ENCODE results near the gene BLTP3B.
A peak's percentile ranks its signal among the peaks of the same experiment; 100 is the strongest.
"Not testable (repeated sequence)": the region's sequence is repeated elsewhere in the genome, so short reads cannot be mapped to it uniquely, and the experiment has no call there.

The BLTP3B gene

GRCh38 chr12:100142851-100143559 is at the start of gene BLTP3B:
BLTP3B (minus strand) TSS chr12:100142874; CDS start chr12:100142635, 239 bp downstream.
- DNase-seq (ENCODE audit: low read depth) = peak; percentile 76

- DNase-seq (ENCODE audit: low read depth) = no peak
Observed at GRCh38 chr12:100189636-100190394, 47.1 kb upstream of the BLTP3B start.

GRCh38 chr12:100188888-100189635 is 46.4 kb upstream of the BLTP3B start:
- DNase-seq (ENCODE audit: low read depth) = not testable (repeated sequence)

- DNase-seq (ENCODE audit: low read depth) = no peak
Observed at GRCh38 chr12:100187857-100188519, 45.3 kb upstream of the BLTP3B start.

GRCh38 chr12:100187068-100187467 is 44.4 kb upstream of the BLTP3B start:
- DNase-seq (ENCODE audit: low read depth) = no peak

GRCh38 chr12:100186071-100186470 is 43.4 kb upstream of the BLTP3B start:
- no peak for DNase-seq (ENCODE audit: low read depth)

- DNase-seq (ENCODE audit: low read depth) = no peak
Observed at GRCh38 chr12:100185361-100185894, 42.8 kb upstream of the BLTP3B start.

GRCh38 chr12:100184549-100185145 is 42.0 kb upstream of the BLTP3B start:
- no peak for DNase-seq (ENCODE audit: low read depth)

- no peak for DNase-seq (ENCODE audit: low read depth)
Observed at GRCh38 chr12:100179252-100179651, 36.6 kb upstream of the BLTP3B start.

GRCh38 chr12:100176493-100176892 is 33.8 kb upstream of the BLTP3B start:
- DNase-seq (ENCODE audit: low read depth) = not testable (repeated sequence)

GRCh38 chr12:100174495-100174894 is 31.8 kb upstream of the BLTP3B start:
- no peak for DNase-seq (ENCODE audit: low read depth)

- DNase-seq (ENCODE audit: low read depth) = no peak
Observed at GRCh38 chr12:100173111-100173510, 30.4 kb upstream of the BLTP3B start.

- peak; percentile 26 for DNase-seq (ENCODE audit: low read depth)
Observed at GRCh38 chr12:100171248-100171647, 28.6 kb upstream of the BLTP3B start.

GRCh38 chr12:100170313-100170858 is 27.7 kb upstream of the BLTP3B start:
- no peak for DNase-seq (ENCODE audit: low read depth)

- no peak for DNase-seq (ENCODE audit: low read depth)
Observed at GRCh38 chr12:100169345-100169744, 26.7 kb upstream of the BLTP3B start.

GRCh38 chr12:100168562-100168961 is 25.9 kb upstream of the BLTP3B start:
- DNase-seq (ENCODE audit: low read depth) = no peak

GRCh38 chr12:100166232-100166631 is 23.6 kb upstream of the BLTP3B start:
- no peak for DNase-seq (ENCODE audit: low read depth)

- no peak for DNase-seq (ENCODE audit: low read depth)
Observed at GRCh38 chr12:100165356-100165755, 22.7 kb upstream of the BLTP3B start.

GRCh38 chr12:100164153-100164704 is 21.6 kb upstream of the BLTP3B start:
- DNase-seq (ENCODE audit: low read depth) = no peak

- DNase-seq (ENCODE audit: low read depth) = peak; percentile 42
Observed at GRCh38 chr12:100163416-100164152, 20.9 kb upstream of the BLTP3B start.
